Activated T-helper 17 cell treated with anti-CD3 and anti-CD28 coated beads, Interleukin-2, amount 50 U/mL, for 72 hours (primary cell): ENCODE measurements around the gene DAB1. TPM values are rescaled to one million over a fixed set of nuclear protein-coding genes. Genes with fewer than 3 reads are reported as not detected.

Experiments used
- ATAC-seq: fragments of 150-1000 bp; cut with Tn5 transposase; replicated peaks from 2 replicates; pipeline ENCODE4 v1.10.0; 2021; ENCODE audit warnings: mild to moderate bottlenecking, moderate library complexity
- H3K27ac Mint-ChIP-seq: one replicate; pipeline ENCODE4 v1.8.0; 2022; ENCODE audit warnings: mixed read lengths
- H3K27me3 Mint-ChIP-seq: one replicate; pipeline ENCODE4 v1.8.0; 2022; ENCODE audit warnings: mixed read lengths
- H3K36me3 Mint-ChIP-seq: one replicate; pipeline ENCODE4 v1.8.0; 2022; ENCODE audit warnings: low read depth, mild to moderate bottlenecking, mixed read lengths
- H3K4me1 Mint-ChIP-seq: one replicate; pipeline ENCODE4 v1.8.0; 2022; ENCODE audit warnings: mixed read lengths
- H3K4me3 Mint-ChIP-seq: one replicate; pipeline ENCODE4 v1.8.0; 2022; ENCODE audit warnings: mild to moderate bottlenecking, mixed read lengths
- H3K9me3 Mint-ChIP-seq: one replicate; pipeline ENCODE4 v1.8.0; 2022; ENCODE audit warnings: mixed read lengths
- total RNA-seq, 2 donors: library from RNA; stranded (reverse); gene quantifications; one replicate each; pipeline ENCODE4 v1.2.3, GENCODE V29; 2022

DAB1 gene
- total RNA-seq, 2 donors from 2014 or later, result 1.7 to 2.7 TPM

GRCh38 chr1:57165546-57165945, 258.3 kb downstream of the DAB1 start:
- Mint-ChIP-seq H3K27ac (no peak overlapping the region), H3K4me3 (no peak overlapping the region), H3K27me3 (no peaks in the 10 kb centered on the region), H3K9me3 (peaks cover 6% of the 10 kb centered on the region), H3K36me3 (no peaks in the 10 kb centered on the region), H3K4me1 (peaks cover 17% of the 10 kb centered on the region)
- no peak for ATAC-seq

- no peaks in the 10 kb centered on the region for H3K27me3 Mint-ChIP-seq
- H3K27ac Mint-ChIP-seq, result no peak overlapping the region
- H3K36me3 Mint-ChIP-seq, result no peaks in the 10 kb centered on the region
- no peak overlapping the region for H3K4me3 Mint-ChIP-seq
- H3K9me3 Mint-ChIP-seq, result peaks cover 6% of the 10 kb centered on the region
- peak; percentile 78 for ATAC-seq
- peaks cover 17% of the 10 kb centered on the region for H3K4me1 Mint-ChIP-seq
Measured at GRCh38 chr1:57164584-57164983, 259.3 kb downstream of the DAB1 start.

DNA sequence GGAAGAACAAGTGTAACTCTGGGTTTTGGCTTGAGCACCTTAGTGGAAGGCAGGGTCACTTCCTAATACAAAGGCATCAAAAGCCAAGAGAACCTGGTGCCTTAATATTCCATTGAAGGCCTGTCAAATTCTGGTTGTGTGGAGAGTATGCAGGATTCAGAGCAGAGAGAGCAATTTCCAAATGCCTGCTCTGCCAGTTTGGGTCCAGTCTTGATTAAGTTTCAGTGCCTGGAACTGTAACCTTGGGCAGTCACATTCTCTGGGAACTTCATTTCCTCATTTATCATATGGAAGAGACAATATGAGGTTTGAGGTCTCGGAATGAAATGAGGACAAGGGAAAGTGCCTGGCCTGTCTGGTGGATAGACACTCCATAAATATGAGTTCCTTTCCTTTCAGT, 260.1 kb downstream of the DAB1 start:
- Mint-ChIP-seq H3K27ac (no peak overlapping the region), H3K9me3 (peaks cover 6% of the 10 kb centered on the region), H3K27me3 (no peaks in the 10 kb centered on the region), H3K4me1 (peaks cover 17% of the 10 kb centered on the region), H3K36me3 (no peaks in the 10 kb centered on the region), H3K4me3 (no peak overlapping the region)
- ATAC-seq, result no peak

DNA sequence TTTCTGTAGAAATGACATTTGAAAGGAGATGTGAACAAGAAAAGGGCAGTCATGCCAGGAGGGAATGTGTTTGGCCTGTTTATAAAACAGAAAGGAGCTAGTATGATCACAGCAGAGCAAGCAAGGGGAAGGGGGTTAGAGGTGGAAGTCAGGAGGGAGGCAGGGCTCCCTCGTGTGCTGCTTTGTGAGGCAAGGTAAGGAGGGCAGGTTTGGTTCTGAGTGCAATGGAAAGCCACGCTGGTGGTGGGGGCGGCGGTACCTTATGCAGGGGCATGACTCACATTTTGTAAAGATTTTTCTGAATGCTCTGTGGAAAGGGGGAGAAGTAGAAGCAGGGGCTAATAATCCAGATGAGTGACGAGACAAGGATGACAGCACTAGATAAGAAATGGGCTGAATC, 260.5 kb downstream of the DAB1 start:
- Mint-ChIP-seq H3K4me3 (no peak overlapping the region), H3K27me3 (no peaks in the 10 kb centered on the region), H3K9me3 (peaks cover 3% of the 10 kb centered on the region), H3K4me1 (peaks cover 14% of the 10 kb centered on the region), H3K27ac (peak overlapping the region; percentile 10), H3K36me3 (no peaks in the 10 kb centered on the region)
- ATAC-seq, result peak; percentile 69

- H3K36me3 Mint-ChIP-seq, result no peaks in the 10 kb centered on the region
- H3K27ac Mint-ChIP-seq, result peak overlapping the region; percentile 10
- no peaks in the 10 kb centered on the region for H3K27me3 Mint-ChIP-seq
- H3K4me3 Mint-ChIP-seq, result no peak overlapping the region
- H3K4me1 Mint-ChIP-seq, result peaks cover 12% of the 10 kb centered on the region
- ATAC-seq, result no peak
- no peaks in the 10 kb centered on the region for H3K9me3 Mint-ChIP-seq
Measured at GRCh38 chr1:57162607-57163261, 261.1 kb downstream of the DAB1 start.

DNA sequence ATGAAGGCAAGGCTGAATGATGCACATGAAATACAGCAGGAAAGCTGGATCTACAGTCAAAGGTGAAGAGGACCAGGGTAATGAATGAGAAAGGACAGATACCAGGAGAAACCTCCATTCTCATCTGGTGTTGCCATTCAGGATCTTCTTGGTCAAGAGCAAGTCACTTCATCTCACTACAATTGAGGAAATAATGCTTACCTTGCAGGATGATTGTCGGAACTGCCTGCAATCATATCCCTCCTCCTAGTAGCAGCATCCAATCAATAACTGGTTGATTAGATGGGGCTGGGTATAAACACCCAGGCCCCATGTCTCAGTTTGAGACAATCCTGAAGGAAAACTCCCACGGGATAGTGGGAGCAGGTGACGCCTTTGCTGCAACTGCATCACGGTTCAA, 263.3 kb downstream of the DAB1 start:
- Mint-ChIP-seq H3K27me3 (no peaks in the 10 kb centered on the region), H3K9me3 (no peaks in the 10 kb centered on the region), H3K36me3 (no peaks in the 10 kb centered on the region), H3K27ac (no peak overlapping the region), H3K4me3 (no peak overlapping the region), H3K4me1 (peaks cover 17% of the 10 kb centered on the region)
- no peak for ATAC-seq

GRCh38 chr1:57158604-57158998, 265.3 kb downstream of the DAB1 start:
- Mint-ChIP-seq H3K27me3 (no peaks in the 10 kb centered on the region), H3K4me1 (peaks cover 16% of the 10 kb centered on the region), H3K36me3 (no peaks in the 10 kb centered on the region), H3K9me3 (peaks cover 4% of the 10 kb centered on the region), H3K4me3 (no peak overlapping the region), H3K27ac (no peak overlapping the region)
- ATAC-seq, result no peak

DNA sequence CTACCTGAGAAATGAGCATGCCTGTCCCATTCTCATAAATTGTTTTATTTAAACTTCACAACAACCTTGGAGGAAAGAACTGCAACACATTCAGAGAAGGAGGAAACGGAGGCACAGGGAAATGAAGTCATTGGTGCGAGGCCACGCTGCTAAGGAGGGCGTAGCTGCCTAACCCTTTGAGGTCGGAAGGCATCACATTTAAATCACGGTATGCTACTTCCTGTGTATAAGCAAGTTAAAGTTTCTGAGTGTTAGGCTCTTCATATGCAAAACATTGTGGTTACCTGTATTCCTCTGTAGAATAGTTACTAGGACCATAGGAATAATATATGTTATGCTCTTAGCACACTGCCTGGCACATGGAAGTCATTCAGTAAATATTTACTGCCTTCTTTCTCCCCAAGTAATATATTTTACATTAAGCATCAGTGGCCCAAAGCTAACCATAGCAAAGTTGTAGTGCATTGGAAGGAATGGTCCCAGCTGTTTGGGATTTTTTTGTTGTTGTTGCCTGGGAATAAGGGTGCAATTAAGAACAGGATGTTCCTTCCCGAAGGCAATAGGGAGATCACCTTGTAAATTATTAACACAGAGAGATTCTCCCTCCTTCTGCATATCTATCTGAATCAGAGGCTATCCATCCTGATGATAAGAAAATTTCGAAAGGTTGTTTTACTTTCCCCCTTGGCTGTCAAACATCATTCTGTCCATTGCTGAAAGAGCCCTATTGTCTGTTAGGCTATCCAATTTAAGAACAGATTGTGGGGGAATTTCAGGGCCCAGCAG, 265.8 kb downstream of the DAB1 start:
- H3K36me3 Mint-ChIP-seq, result no peaks in the 10 kb centered on the region
- H3K4me1 Mint-ChIP-seq, result peaks cover 10% of the 10 kb centered on the region
- peaks cover 4% of the 10 kb centered on the region for H3K9me3 Mint-ChIP-seq

DNA sequence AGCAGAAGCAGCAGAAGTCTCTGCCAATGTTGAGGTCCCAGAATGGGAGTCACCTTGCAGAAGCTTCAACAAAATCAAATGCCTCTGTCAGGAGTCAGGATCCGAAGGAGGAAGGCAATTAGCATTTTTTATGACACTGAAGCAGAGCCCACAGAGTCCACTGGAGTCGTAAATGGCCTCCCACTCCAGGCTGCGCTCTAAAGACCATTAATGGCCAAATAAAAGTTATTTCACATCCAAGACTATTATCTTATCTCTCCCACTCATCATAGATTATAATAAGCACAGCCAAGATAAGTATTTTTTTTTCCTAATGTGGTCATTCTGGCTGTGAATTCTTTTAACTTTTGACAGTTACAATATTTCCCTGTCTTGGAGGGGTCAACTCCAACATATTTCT, 267.0 kb downstream of the DAB1 start:
- Mint-ChIP-seq H3K27ac (no peak overlapping the region), H3K36me3 (no peaks in the 10 kb centered on the region), H3K9me3 (peaks cover 4% of the 10 kb centered on the region), H3K4me1 (peaks cover 7% of the 10 kb centered on the region), H3K27me3 (no peaks in the 10 kb centered on the region), H3K4me3 (no peak overlapping the region)
- no peak for ATAC-seq

More for the DNA sequence above, 265.8 kb downstream of the DAB1 start:
- ATAC-seq, result peak; percentile 67
- H3K27ac Mint-ChIP-seq, result no peak overlapping the region
- peak overlapping the region; percentile 43 for H3K4me3 Mint-ChIP-seq
- H3K27me3 Mint-ChIP-seq, result no peaks in the 10 kb centered on the region

DNA sequence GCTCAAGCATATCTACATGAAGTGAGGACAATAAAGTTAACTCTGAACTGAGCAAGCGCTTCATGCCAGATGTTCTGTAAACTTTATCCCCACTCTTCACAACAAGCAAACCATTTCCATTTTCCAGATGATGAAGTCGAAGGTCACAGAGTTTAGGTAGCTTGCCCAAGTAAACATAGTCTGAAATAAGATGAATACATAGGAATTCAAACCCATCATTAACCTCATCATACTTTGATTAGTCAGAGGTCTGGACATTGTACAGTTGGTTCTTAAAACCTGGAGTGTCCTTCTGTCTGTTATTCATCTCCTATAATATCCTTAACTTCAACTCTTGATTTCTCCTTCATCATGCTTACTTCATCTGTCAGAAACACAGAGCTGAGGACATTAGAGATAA, 277.8 kb downstream of the DAB1 start:
- Mint-ChIP-seq H3K4me1 (no peaks in the 10 kb centered on the region), H3K9me3 (no peaks in the 10 kb centered on the region), H3K27ac (no peak overlapping the region), H3K27me3 (no peaks in the 10 kb centered on the region), H3K36me3 (no peaks in the 10 kb centered on the region), H3K4me3 (no peak overlapping the region)
- no peak for ATAC-seq

DNA sequence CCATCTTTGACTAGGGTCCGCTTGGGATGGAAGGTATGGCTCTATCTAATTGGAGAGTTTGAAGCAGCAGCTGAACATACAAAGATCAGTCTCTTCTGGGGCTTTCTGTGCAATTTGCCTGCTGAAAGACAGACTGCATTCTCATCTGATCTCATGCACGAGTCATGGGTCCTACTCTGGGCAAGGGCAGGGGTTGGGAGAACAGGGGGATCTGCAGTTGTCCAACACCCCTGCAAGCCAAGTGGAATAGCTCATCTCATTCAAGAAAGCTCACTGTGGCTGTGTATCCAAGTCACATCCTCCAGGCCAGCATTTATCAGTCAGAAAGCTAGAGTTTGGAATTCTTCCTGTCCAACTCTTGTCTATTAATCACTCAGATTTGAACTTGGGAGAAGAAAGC, 280.9 kb downstream of the DAB1 start:
- Mint-ChIP-seq H3K36me3 (no peaks in the 10 kb centered on the region), H3K9me3 (no peaks in the 10 kb centered on the region), H3K4me1 (no peaks in the 10 kb centered on the region), H3K27me3 (no peaks in the 10 kb centered on the region), H3K27ac (no peak overlapping the region), H3K4me3 (no peak overlapping the region)
- ATAC-seq, result no peak

- H3K27me3 Mint-ChIP-seq, result no peaks in the 10 kb centered on the region
- no peak for ATAC-seq
- H3K4me1 Mint-ChIP-seq, result no peaks in the 10 kb centered on the region
- no peak overlapping the region for H3K27ac Mint-ChIP-seq
- H3K4me3 Mint-ChIP-seq, result no peak overlapping the region
- H3K9me3 Mint-ChIP-seq, result no peaks in the 10 kb centered on the region
- H3K36me3 Mint-ChIP-seq, result no peaks in the 10 kb centered on the region
Measured at GRCh38 chr1:57142169-57142568, 281.7 kb downstream of the DAB1 start.

DNA sequence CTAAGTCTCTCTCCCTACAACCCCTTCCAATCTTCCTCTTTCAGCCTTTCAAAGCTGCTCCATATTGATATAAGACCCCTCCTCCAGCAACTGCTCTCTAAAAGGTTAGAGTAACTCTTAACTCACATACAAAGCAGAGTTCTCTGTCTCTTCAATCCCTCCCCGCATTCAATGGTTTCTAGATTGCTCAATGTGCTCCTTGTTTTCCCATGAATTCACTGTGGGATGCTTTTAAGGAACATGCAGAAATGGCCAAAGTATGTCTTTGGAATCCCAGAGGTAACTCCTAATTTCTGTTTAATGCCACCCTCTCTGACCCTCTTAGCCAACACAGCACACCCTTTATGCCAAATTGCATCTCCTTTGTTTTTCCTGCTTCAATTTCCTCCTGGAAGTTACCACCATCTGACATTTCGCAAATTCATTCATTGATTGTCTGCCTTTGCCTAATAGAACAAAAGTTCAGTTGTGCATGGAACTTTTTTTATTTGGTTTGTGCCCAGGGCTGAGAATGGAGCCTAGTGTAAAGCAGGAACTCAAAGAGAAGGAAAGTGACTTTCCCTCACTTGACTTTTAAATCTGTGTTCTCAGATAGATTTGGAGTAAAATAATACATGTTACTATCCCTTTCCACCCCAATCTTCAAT, 285.3 kb downstream of the DAB1 start:
- no peak overlapping the region for H3K4me3 Mint-ChIP-seq
- ATAC-seq, result no peak
- H3K27ac Mint-ChIP-seq, result no peak overlapping the region
- H3K27me3 Mint-ChIP-seq, result no peaks in the 10 kb centered on the region
- H3K36me3 Mint-ChIP-seq, result peaks cover 13% of the 10 kb centered on the region
- no peaks in the 10 kb centered on the region for H3K9me3 Mint-ChIP-seq
- H3K4me1 Mint-ChIP-seq, result no peaks in the 10 kb centered on the region

DNA sequence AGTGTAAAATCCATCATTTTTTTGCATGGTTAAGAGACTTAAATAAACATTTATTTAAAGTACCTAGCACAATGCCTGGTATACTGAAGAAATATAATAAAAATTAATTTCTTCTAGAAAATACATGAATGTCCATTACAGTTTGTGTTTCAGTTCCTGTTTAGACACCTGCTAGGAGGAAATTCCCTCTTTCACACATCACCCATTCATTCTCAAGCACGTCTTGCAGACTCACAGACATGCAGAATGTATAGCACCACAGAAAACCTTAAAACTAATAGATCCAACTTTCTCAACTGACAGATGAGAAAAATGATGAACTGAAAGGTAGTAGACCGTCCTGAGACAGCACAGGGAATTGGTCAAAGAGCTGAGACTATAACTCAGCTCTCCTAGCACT, 285.9 kb downstream of the DAB1 start:
- Mint-ChIP-seq H3K36me3 (peaks cover 13% of the 10 kb centered on the region), H3K9me3 (no peaks in the 10 kb centered on the region)
- no peak for ATAC-seq

GRCh38 chr1:57134803-57135202, 289.1 kb downstream of the DAB1 start:
- Mint-ChIP-seq H3K4me3 (no peak overlapping the region), H3K27ac (no peak overlapping the region), H3K9me3 (no peaks in the 10 kb centered on the region), H3K36me3 (peaks cover 13% of the 10 kb centered on the region), H3K27me3 (no peaks in the 10 kb centered on the region), H3K4me1 (no peaks in the 10 kb centered on the region)
- ATAC-seq, result no peak

More for the DNA sequence above, 285.9 kb downstream of the DAB1 start:
- H3K4me3 Mint-ChIP-seq, result no peak overlapping the region
- H3K27me3 Mint-ChIP-seq, result no peaks in the 10 kb centered on the region
- H3K4me1 Mint-ChIP-seq, result no peaks in the 10 kb centered on the region
- H3K27ac Mint-ChIP-seq, result no peak overlapping the region
